IMR-90 (cell line): ENCODE results near the gene CNPY1. TPM values are rescaled to one million over a fixed set of nuclear protein-coding genes. Genes with fewer than 3 reads are reported as not detected.

Source experiments
- ATAC-seq: fragments of 200-7000 bp; cut with Tn5 transposase; 2 replicates; pipeline ENCODE4 v1.9.1; 2020; ENCODE audit warnings: low read depth, mild to moderate bottlenecking, moderate library complexity
- BruUV-seq: library from RNA; stranded (reverse); fragments of 400-500 nt; replicated peaks from 2 replicates; lab custom pipeline; 2021; lab: Mats Ljungman, UMichigan
- CTCF ChIA-PET: fragments of 300-600 bp; formaldehyde crosslinking; extraction: SDS; loops from one replicate; lab custom pipeline; 2021; ENCODE audit warnings: antibody characterized with exemption; lab: Yijun Ruan, JAX
- POLR2A ChIA-PET: fragments of 300-600 bp; sonication (Branson Sonifier 250); formaldehyde crosslinking; loops from one replicate; lab custom pipeline; 2022; ENCODE audit warnings: antibody characterized with exemption; ENCODE audit not compliant: unreplicated experiment; lab: Charles Lee
- DNase-seq: peaks from one replicate; pipeline ENCODE4 v3.0.0; 2013
- H2AFZ ChIP-seq: replicated peaks from 2 replicates; pipeline ENCODE3; 2013; ENCODE audit warnings: low read length, mild to moderate bottlenecking; ENCODE audit not compliant: poor library complexity
- H2AK5ac ChIP-seq: 2 replicates; pipeline ENCODE4 v1.6.1; 2013; ENCODE audit warnings: low read depth, low read length, inconsistent platforms
- H2AK9ac ChIP-seq: replicated peaks from 2 replicates; pipeline ENCODE3; 2013; ENCODE audit warnings: mild to moderate bottlenecking, low read depth, low read length, moderate library complexity; ENCODE audit not compliant: poor library complexity
- H2BK120ac ChIP-seq: 2 replicates; pipeline ENCODE4 v1.6.1; 2013; ENCODE audit warnings: low read depth, low read length, inconsistent platforms
- H2BK15ac ChIP-seq: 3 replicates; pipeline ENCODE4 v1.6.1; 2013; ENCODE audit warnings: low read depth, low read length, inconsistent platforms
- H2BK20ac ChIP-seq: 2 replicates; pipeline ENCODE4 v1.6.1; 2013; ENCODE audit warnings: low read depth, mild to moderate bottlenecking, inconsistent platforms, low read length, moderate library complexity
- H2BK5ac ChIP-seq: 2 replicates; pipeline ENCODE4 v1.6.1; 2013; ENCODE audit warnings: mild to moderate bottlenecking, low read depth, low read length, inconsistent platforms; ENCODE audit not compliant: poor library complexity, severe bottlenecking
- H3K14ac ChIP-seq: replicated peaks from 2 replicates; pipeline ENCODE4 v1.6.1; 2013; ENCODE audit warnings: low read depth, low read length, inconsistent platforms
- H3K18ac ChIP-seq: 2 replicates; pipeline ENCODE4 v1.6.1; 2013; ENCODE audit warnings: low read depth, low read length, control low read depth
- H3K23ac ChIP-seq: 2 replicates; pipeline ENCODE4 v1.6.1; 2013; ENCODE audit warnings: low read depth, low read length, inconsistent platforms
- H3K27ac ChIP-seq: 2 replicates; pipeline ENCODE4 v1.5.1; 2013; ENCODE audit warnings: mild to moderate bottlenecking, control low read depth, low read length; ENCODE audit not compliant: insufficient read depth
- H3K27me3 ChIP-seq: 2 replicates; pipeline ENCODE4 v1.6.1; 2013; ENCODE audit warnings: low read length; ENCODE audit not compliant: control insufficient read depth, insufficient read depth
- H3K36me3 ChIP-seq: 2 replicates; pipeline ENCODE4 v1.6.1; 2013; ENCODE audit warnings: low read length, mixed read lengths; ENCODE audit not compliant: control insufficient read depth, insufficient read depth
- H3K4ac ChIP-seq: 2 replicates; pipeline ENCODE4 v1.6.1; 2013; ENCODE audit warnings: low read depth, low read length, inconsistent platforms
- H3K4me1 ChIP-seq: 2 replicates; pipeline ENCODE4 v1.6.1; 2013; ENCODE audit warnings: low read length, mixed read lengths; ENCODE audit not compliant: control insufficient read depth, insufficient read depth
- H3K4me2 ChIP-seq: 2 replicates; pipeline ENCODE4 v1.6.1; 2013; ENCODE audit warnings: low read depth, mild to moderate bottlenecking, control low read depth, low read length, moderate library complexity
- H3K4me3 ChIP-seq: 2 replicates; pipeline ENCODE4 v1.5.1; 2013; ENCODE audit warnings: low read depth, mild to moderate bottlenecking, control low read depth, low read length, moderate library complexity; ENCODE audit not compliant: insufficient read depth
- H3K56ac ChIP-seq: 2 replicates; pipeline ENCODE4 v1.6.1; 2013; ENCODE audit warnings: low read length, inconsistent platforms; ENCODE audit not compliant: insufficient read depth; ENCODE audit errors: extremely low read depth
- H3K79me1 ChIP-seq, 2 experiments: 2 replicates each; pipeline ENCODE4 v1.6.1; 2013; ENCODE audit warnings: low read length in 2 of 2, inconsistent platforms in 1 of 2, low read depth in 1 of 2
- H3K9ac ChIP-seq: 2 replicates; pipeline ENCODE4 v1.6.1; 2013; ENCODE audit warnings: low read depth, low read length, control low read depth
- H3K9me1 ChIP-seq: 2 replicates; pipeline ENCODE4 v1.6.1; 2013; ENCODE audit warnings: low read length, inconsistent platforms; ENCODE audit not compliant: insufficient read depth
- H3K9me3 ChIP-seq: 2 replicates; pipeline ENCODE4 v1.6.1; 2013; ENCODE audit warnings: low read length; ENCODE audit not compliant: control insufficient read depth, insufficient read depth
- H4K20me1 ChIP-seq: 2 replicates; pipeline ENCODE4 v1.6.1; 2013; ENCODE audit warnings: low read length, inconsistent platforms; ENCODE audit not compliant: insufficient read depth
- H4K5ac ChIP-seq: 2 replicates; pipeline ENCODE4 v1.6.1; 2013; ENCODE audit warnings: mild to moderate bottlenecking, low read depth, low read length, control low read depth
- H4K8ac ChIP-seq, 2 experiments: 2 replicates each; pipeline ENCODE4 v1.6.1; 2013; ENCODE audit warnings: low read depth in 2 of 2, low read length in 2 of 2, control low read depth in 1 of 2, inconsistent platforms in 1 of 2
- H4K91ac ChIP-seq: 2 replicates; pipeline ENCODE4 v1.6.1; 2013; ENCODE audit warnings: low read depth, low read length, inconsistent platforms; ENCODE audit not compliant: insufficient read depth
- BHLHE40 ChIP-seq: fragments of 150-350 bp; IDR thresholded peaks from 2 replicates; pipeline ENCODE4 v1.6.1; 2016; ENCODE audit warnings: mild to moderate bottlenecking, low read depth, low read length
- CEBPB ChIP-seq: IDR thresholded peaks from 2 replicates; pipeline ENCODE4 v1.6.1; 2012; ENCODE audit warnings: low read depth, low read length, improper control_type of control experiment
- CHD1 ChIP-seq: IDR thresholded peaks from 2 replicates; pipeline ENCODE4 v1.6.1; 2012; ENCODE audit warnings: low read depth, low read length, improper control_type of control experiment
- CTCF ChIP-seq: conservative IDR thresholded peaks from 2 replicates; pipeline ENCODE4 v1.5.1; 2012; ENCODE audit warnings: mild to moderate bottlenecking, low read depth, low read length, improper control_type of control experiment
- ELK1 ChIP-seq: fragments of 150-350 bp; IDR thresholded peaks from 2 replicates; pipeline ENCODE4 v1.6.1; 2016; ENCODE audit warnings: low read depth, mild to moderate bottlenecking, low read length, moderate library complexity, borderline replicate concordance
- FOS ChIP-seq: fragments of 150-350 bp; IDR thresholded peaks from 2 replicates; pipeline ENCODE4 v1.6.1; 2016; ENCODE audit warnings: low read depth, low read length
- MAFK ChIP-seq: IDR thresholded peaks from 2 replicates; pipeline ENCODE4 v1.6.1; 2012; ENCODE audit warnings: low read depth, low read length, improper control_type of control experiment
- MAZ ChIP-seq: IDR thresholded peaks from 2 replicates; pipeline ENCODE4 v1.6.1; 2012; ENCODE audit warnings: low read depth, mild to moderate bottlenecking, low read length, improper control_type of control experiment, moderate library complexity, borderline replicate concordance
- MXI1 ChIP-seq: IDR thresholded peaks from 2 replicates; pipeline ENCODE4 v1.6.1; 2012; ENCODE audit warnings: low read depth, mild to moderate bottlenecking, low read length, moderate library complexity, borderline replicate concordance
- NFE2L2 ChIP-seq: fragments of 150-350 bp; IDR thresholded peaks from 2 replicates; pipeline ENCODE4 v1.6.1; 2016; ENCODE audit warnings: low read depth, mild to moderate bottlenecking, low read length
- POLR2A ChIP-seq: IDR thresholded peaks from 2 replicates; pipeline ENCODE4 v1.6.1; 2012; ENCODE audit warnings: mild to moderate bottlenecking, low read depth, low read length
- RAD21 ChIP-seq: IDR thresholded peaks from 2 replicates; pipeline ENCODE4 v1.6.1; 2012; ENCODE audit warnings: low read length, improper control_type of control experiment
- RCOR1 ChIP-seq: IDR thresholded peaks from 2 replicates; pipeline ENCODE4 v1.6.1; 2012; ENCODE audit warnings: mild to moderate bottlenecking, low read length, improper control_type of control experiment; ENCODE audit not compliant: insufficient replicate concordance
- RFX5 ChIP-seq: IDR thresholded peaks from 2 replicates; pipeline ENCODE4 v1.8.0; 2012; ENCODE audit warnings: low read depth, mild to moderate bottlenecking, low read length, moderate library complexity
- SMC3 ChIP-seq: fragments of 150-350 bp; IDR thresholded peaks from 2 replicates; pipeline ENCODE4 v1.6.1; 2016; ENCODE audit warnings: low read depth, mild to moderate bottlenecking, antibody characterized with exemption, low read length, moderate library complexity
- USF2 ChIP-seq: fragments of 150-350 bp; IDR thresholded peaks from 2 replicates; pipeline ENCODE4 v1.6.1; 2017; ENCODE audit warnings: mild to moderate bottlenecking, antibody characterized with exemption, low read length, low read depth
- WGBS, 2 experiments: methylation state at CpG; one replicate each; pipeline versions ENCODE4 v1.1.5 to v1.1.7; 2013; ENCODE audit warnings: missing lambda C conversion rate in 2 of 2; ENCODE audit not compliant: insufficient read length in 1 of 2; ENCODE audit errors: extremely low coverage in 2 of 2; 5-methylcytosine and 5-hydroxymethylcytosine counted together
- dilution Hi-C: fragments of 300-500 bp; cut with HindIII; formaldehyde crosslinking; loops from one replicate; pipeline ENCODE4 v1.14.3; 2018; ENCODE audit warnings: low sequenced_read_pairs; ENCODE audit not compliant: unreplicated experiment
- in situ Hi-C: fragments of 300-500 bp; cut with MboI; formaldehyde crosslinking; loops from 3 replicates; pipeline ENCODE4 v1.14.3; 2019; ENCODE audit warnings: low sequenced_read_pairs, inconsistent platforms, mixed read lengths
- intact Hi-C: fragments of 100-400 bp; cut with micrococcal nuclease; formaldehyde crosslinking; loops from 2 replicates; pipeline ENCODE4 v1.10.0; 2022
- polyA plus RNA-seq, 3 experiments: library from polyadenylated mRNA; depleted of rRNA; stranded (reverse); fragments of >200 nt; gene quantifications; 2 replicates each; pipeline ENCODE4 v1.2.3, GENCODE V29; 2012; ENCODE audit warnings: low replicate concordance in 1 of 3
- total RNA-seq: library from RNA; depleted of rRNA; stranded (reverse); fragments of >200 nt; gene quantifications from 2 replicates; pipeline ENCODE4 v1.2.3, GENCODE V29; 2012

CNPY1 gene
- total and polyA plus RNA-seq, 2 of the 4 experiments (the other 2 are of a cell fraction), result not detected

- CTCF ChIA-PET, result no interaction called here
- no peak overlapping the region for H3K4me3 ChIP-seq
- no TSS peak for BruUV-seq
These were observed 20.1 kb downstream of the CNPY1 start for GRCh38 chr7:155526225-155526624.

More at GRCh38 chr7:155526225-155526624, 20.1 kb downstream of the CNPY1 start:
- no peak overlapping the region for H3K4me2 ChIP-seq
- in situ Hi-C loops (no loop called here), dilution Hi-C loops (no loop called here), intact Hi-C loops (no loop called here)
- no peaks in the 10 kb centered on the region for H3K79me1 ChIP-seq
- no peak overlapping the region for H3K14ac ChIP-seq
- H4K20me1 ChIP-seq, result no peaks in the 10 kb centered on the region; the same call in 1 of the 2 replicates
- H2AFZ ChIP-seq, result no peak overlapping the region
- H3K36me3 ChIP-seq, result no peaks in the 10 kb centered on the region
- H2AK9ac ChIP-seq, result no peak overlapping the region
- H4K91ac ChIP-seq, result no peak overlapping the region
- no peak overlapping the region for H2BK15ac ChIP-seq
- no peak overlapping the region for H2BK120ac ChIP-seq
- H4K5ac ChIP-seq, result no peak overlapping the region
- POLR2A ChIA-PET, result no interaction called here
- no peaks in the 10 kb centered on the region for H3K9me1 ChIP-seq
- H2AK5ac ChIP-seq, result no peak overlapping the region
- ATAC-seq (no peak), DNase-seq (no peak)
- no peak overlapping the region for H3K23ac ChIP-seq
- H3K27me3 ChIP-seq, result peaks cover 4% of the 10 kb centered on the region; the same call in 1 of the 2 replicates
- no peak overlapping the region for H2BK20ac ChIP-seq
- TF ChIP-seq CEBPB (no peak), USF2 (no peak), ELK1 (no peak), POLR2A (no peak), MAFK (no peak), BHLHE40 (no peak), MAZ (no peak), RFX5 (no peak), NFE2L2 (no peak), FOS (no peak), RAD21 (no peak), RCOR1 (no peak), SMC3 (no peak), MXI1 (no peak), CHD1 (no peak), CTCF (no peak)
- no CpG with 5 or more reads among the region's 13 CpGs for WGBS, 2 experiments
- H3K4ac ChIP-seq, result no peak overlapping the region
- no peak overlapping the region for H3K56ac ChIP-seq
- H3K9ac ChIP-seq, result no peak overlapping the region
- no peak overlapping the region for H2BK5ac ChIP-seq
- H4K8ac ChIP-seq, result no peak overlapping the region
- no peaks in the 10 kb centered on the region for H3K4me1 ChIP-seq
- H3K27ac ChIP-seq, result no peak overlapping the region
- no peaks in the 10 kb centered on the region for H3K9me3 ChIP-seq
- no peak overlapping the region for H3K18ac ChIP-seq
